Measurements from ENCODE around the gene PARP9.

PARP9 gene

GRCh38 chr3:122564155-122564912 is at the start of gene PARP9, which contains the start of gene DTX3L:
PARP9 (minus strand) TSS chr3:122564300; CDS start chr3:122559620, 4,680 bp downstream.
DTX3L (plus strand) TSS chr3:122564338; CDS start chr3:122564427, 89 bp downstream.
- peak; percentile 77 to 87 for DNase-seq

DNA sequence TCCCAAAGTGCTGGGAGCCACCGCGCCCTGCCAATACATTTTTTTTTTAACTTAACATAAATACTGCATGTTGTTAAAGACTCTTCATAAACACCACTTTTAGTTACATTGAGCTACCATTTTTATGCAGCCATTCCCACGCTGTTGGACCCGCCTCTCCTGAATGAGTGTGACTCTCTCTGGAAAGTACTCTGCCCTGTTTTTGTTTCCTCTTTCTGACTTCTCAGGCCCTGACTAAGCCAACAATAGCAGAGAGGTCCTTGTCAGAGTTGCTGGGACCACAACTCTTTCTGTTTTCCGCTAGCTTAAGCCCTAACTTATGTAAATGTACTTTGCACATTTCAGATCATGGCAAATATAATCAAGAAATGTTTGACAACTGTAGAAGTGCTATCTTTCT is 48.6 kb upstream of the PARP9 start:
- no peak for DNase-seq

DNA sequence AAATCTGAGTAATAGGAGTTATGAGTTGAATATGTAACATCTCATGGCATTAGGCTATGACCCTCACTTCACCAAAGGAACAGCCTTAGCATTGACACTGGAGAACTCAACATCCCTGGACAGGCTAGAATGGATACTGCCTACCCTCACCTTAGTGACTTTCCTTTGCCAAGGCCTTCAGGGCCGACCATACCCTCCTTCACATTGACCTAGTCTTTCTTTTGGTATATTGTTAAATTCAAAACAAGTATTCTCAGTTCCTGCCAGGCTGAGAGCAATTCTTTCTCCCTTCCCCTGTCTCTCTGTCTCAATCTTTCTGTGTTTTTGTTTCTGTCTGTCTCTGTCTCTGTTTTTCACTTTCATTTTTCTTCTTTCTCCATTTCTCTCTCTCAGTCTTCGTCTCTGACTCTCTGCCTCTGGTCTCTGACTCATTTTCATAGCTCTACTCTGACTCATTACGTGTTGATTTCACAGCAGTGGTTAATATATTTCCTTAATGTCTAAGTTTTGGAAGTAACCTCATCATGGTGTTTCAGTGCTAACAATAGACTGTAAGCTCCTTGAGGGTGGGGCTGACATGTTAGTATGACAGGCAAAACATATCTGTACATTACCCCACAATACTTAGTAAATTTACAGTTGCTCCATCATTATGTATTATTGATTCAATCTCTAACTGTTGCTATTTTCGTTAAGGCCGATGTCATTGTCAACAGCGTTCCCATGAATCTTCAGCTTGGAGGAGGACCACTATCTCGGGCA is 45.9 kb upstream of the PARP9 start:
- no peak for DNase-seq

DNA sequence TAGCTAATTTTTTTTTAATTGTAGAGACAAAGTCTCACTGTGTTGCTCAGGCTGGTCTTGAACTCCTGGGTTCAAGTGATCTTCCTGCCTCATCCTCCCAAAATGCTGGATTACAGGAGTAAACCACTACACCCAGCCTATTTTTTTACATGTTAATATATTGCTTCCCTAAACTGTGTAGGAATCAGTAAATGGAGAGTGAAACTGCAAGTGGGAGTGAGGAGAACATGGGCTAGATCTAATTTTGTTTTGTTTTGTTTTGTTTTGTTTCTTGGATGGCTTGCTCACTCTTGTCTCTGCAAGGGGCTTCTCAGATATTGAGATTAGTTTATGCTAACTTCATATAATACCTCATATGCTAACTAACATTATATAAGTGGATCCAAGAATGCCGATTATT is 44.8 kb upstream of the PARP9 start:
- DNase-seq = no peak

DNA sequence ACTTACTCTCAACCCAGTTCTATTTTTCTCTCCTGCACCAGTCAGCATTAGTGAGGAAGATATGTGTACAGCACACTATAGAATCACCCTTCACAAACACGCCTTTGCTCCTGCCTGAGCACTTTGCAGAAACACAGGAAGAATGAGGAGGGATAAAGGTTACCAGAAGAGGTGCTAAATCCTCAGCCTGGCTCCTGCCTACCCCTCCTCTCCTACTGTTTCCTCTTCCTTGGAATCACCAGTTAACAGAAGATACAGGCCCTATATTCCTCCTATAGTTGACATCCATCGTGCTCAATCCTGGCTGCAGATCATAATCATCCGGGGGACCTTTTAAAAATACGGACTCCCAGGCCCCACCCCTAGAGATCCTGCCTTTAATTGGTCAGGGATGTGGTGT is 42.2 kb upstream of the PARP9 start:
- DNase-seq = no peak

- DNase-seq = no peak
Observed at GRCh38 chr3:122603056-122603455, 39.0 kb upstream of the PARP9 start.

DNA sequence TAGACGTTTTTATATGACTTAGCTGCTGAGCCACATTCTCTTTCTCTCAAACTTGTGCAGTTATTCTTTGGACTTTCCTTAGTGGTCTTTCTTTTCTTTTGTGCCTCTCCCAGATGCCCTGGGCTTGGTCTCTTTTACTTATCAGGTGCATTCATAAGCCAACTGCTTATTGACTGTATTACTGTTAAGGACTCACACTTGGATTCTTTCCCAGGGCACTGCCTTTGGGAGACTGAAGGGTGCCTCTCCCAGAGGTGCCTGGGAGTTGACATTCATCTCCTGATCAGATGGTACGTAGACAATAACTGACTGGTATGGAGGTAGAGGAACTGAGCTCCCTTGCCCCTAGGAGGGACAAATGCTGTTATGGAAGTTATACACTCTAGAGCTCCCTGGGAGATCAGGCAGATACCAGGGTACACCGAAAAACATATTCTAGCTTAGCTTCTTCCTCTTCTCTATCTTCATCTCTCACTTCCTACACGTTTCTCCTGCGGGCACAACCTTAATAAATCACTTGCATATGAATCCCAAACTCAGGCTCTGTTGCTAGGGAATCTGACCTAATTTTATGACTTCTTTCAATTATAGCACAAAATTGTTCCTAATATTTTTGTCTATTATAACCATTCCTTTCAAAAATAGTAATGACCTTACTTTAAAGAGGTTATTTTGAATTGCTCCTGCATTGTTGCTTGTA is 38.1 kb upstream of the PARP9 start:
- no peak for DNase-seq

GRCh38 chr3:122598556-122598955 is 34.5 kb upstream of the PARP9 start:
- DNase-seq = no peak

GRCh38 chr3:122598151-122598550 is 34.1 kb upstream of the PARP9 start:
- DNase-seq = no peak

- DNase-seq = no peak
Observed at GRCh38 chr3:122594025-122594424, 29.9 kb upstream of the PARP9 start.

- DNase-seq = no peak
Observed at GRCh38 chr3:122590610-122591009, 26.5 kb upstream of the PARP9 start.

- no peak for DNase-seq
Observed at GRCh38 chr3:122589297-122589696, 25.2 kb upstream of the PARP9 start.

- DNase-seq = no peak
Observed at GRCh38 chr3:122587572-122587971, 23.5 kb upstream of the PARP9 start.

DNA sequence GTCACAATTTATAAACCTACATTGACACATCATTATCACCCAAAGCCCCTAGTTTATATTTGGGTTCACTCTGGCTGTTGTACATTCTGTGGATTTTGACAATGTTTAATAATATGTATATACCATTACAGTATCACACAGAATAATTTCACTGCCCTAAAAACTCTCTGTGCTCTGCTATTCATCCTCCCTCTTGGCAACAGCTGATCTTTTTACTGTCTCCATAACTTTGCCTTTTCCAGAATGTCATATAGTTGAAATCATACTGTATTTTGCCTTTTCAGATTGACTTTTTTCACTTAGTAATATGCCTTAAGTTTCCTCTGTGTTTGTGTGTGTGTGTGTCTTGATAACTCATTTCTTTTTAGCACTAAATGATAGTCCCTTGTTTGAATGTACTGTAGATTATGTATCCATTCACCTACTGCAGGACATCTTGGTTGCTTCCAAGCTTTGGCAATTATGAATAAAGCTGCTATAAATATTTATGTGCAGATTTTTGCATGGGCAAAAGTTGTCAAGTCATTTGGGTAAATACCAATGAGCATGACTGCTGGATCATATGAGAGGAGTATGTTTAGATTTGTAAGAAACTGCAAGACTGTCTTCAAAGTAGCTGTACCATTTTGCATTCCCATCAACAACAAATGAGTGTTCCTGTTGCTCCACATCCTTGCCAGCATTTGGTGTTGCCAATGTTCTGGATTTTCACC is 22.8 kb upstream of the PARP9 start:
- no peak for DNase-seq

DNA sequence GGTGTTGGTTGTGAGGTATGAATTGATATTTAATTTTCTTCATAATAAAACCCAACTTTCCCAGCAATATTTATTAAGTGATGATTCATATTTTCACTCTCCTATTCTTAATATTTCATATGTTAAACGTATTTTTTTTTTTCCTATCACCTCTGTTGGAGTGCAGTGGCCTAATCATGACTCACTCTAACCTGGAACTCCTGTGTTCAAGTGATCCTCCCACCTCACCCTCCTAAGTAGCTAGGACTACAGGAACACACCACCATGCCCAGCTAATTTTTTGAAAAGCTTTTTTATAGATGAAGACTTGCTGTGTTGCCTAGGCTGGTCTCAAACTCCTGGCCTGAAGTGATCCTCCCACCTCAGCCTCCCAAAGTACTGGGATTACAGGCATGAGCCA is 22.0 kb upstream of the PARP9 start:
- no peak for DNase-seq

GRCh38 chr3:122582390-122582789 is 18.3 kb upstream of the PARP9 start:
- DNase-seq = no peak

DNA sequence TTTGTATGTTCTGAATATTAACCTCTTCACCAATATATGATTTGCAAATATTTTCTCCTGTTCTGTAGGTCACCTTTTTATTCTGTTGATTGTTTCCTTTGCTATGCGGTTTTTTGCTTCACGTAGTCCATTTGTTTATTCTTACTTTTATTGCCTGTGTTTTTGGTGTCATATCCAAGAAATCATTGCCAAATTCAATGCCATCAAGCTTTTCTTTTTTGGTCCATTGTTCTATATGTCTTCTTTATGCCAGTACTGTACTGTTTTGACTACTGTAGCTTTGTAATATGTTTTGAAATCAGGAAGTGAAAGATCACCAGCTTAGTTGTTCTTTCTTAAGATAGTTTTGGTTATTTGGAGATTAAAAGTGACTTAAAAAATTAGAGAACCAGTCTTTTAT is 17.5 kb upstream of the PARP9 start:
- no peak for DNase-seq

DNA sequence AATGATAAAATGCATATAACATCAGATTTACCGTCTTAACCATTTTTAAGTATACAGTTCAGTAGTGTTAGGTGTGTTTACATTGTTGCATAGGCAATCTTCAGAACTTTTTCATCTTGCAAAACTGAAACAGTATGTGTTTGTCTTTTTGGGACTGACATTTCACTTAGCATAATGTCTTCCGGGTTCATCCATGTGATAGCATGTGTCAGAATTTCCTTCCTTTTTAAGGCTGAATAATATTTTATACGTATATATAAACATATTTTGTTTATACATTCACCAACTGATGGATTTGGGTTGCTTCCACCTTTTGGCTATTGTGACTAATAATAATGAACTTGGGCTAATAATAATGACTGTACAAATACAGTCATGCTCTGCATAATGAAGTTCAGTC is 16.4 kb upstream of the PARP9 start:
- no peak for DNase-seq

DNA sequence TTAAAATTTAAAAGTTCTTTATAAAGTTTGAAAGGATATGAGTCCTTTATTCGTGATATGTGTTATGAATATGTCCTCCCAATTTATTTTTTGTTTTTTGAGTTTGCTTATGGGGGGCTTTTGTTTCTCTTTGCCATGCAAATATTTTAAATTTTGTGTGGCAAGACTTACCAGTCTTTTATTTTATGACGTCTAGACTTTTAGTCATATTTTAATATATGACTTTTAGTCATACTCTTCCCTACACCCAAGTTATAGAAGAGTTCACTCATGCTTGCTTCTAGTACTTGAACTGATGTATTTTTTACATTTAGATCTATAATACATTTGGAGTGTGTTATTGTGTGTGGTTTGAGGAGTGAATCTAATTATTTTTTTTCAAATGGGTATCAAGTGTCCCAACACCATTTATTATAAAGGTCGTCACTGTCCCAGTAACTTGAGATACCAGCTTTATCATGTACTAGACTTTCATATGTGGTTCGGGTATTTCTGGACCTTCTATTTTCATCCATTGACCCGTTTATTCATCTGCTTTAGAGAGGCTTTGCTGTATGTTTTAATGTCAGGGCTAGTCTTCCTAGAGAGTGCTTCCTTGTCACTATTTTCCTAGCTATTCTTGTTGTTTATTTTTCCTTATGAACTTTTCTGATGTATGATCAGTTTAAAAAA is 14.1 kb upstream of the PARP9 start:
- no peak for DNase-seq

GRCh38 chr3:122577409-122578031 is 13.4 kb upstream of the PARP9 start, which contains the start of gene PARP15:
PARP15 (plus strand) TSS chr3:122577650; CDS start chr3:122577668, 18 bp downstream.
- DNase-seq = peak in 1 of 2 experiments; percentile 62

GRCh38 chr3:122576174-122576940 is 12.3 kb upstream of the PARP9 start:
- no peak for DNase-seq
